Loucy (cell line): ENCODE results near the gene BRD3OS.
"Not testable (repeated sequence)": the region's sequence is repeated elsewhere in the genome, so short reads cannot be mapped to it uniquely, and the experiment has no call there.

ENCODE experiments used
- H2AFZ ChIP-seq: fragments of 200-600 bp; sonication (generic); 2 replicates; pipeline ENCODE4 v1.6.0; 2016; ENCODE audit warnings: antibody characterized with exemption, mild to moderate bottlenecking, low read length, moderate library complexity
- H3F3A ChIP-seq: fragments of 200-600 bp; 2 replicates; pipeline ENCODE4 v1.6.0; 2016; ENCODE audit warnings: antibody characterized with exemption, low read depth, mild to moderate bottlenecking
- H3K27me3 ChIP-seq: fragments of 200-600 bp; sonication (generic); 2 replicates; pipeline ENCODE4 v1.6.1; 2014; ENCODE audit warnings: low read length, mild to moderate bottlenecking; ENCODE audit not compliant: insufficient read depth, poor library complexity, severe bottlenecking
- H3K36me3 ChIP-seq: fragments of 200-600 bp; sonication (generic); 2 replicates; pipeline ENCODE4 v1.6.1; 2016; ENCODE audit warnings: low read length; ENCODE audit not compliant: insufficient read depth
- H3K4me1 ChIP-seq: fragments of 200-600 bp; sonication (generic); 2 replicates; pipeline ENCODE4 v1.5.1; 2014; ENCODE audit warnings: low read length, mild to moderate bottlenecking; ENCODE audit not compliant: insufficient read depth, poor library complexity, severe bottlenecking
- H3K4me2 ChIP-seq: fragments of 200-600 bp; sonication (generic); 2 replicates; pipeline ENCODE4 v1.6.0; 2014; ENCODE audit warnings: antibody characterized with exemption, low read length, low read depth, mild to moderate bottlenecking; ENCODE audit not compliant: poor library complexity, severe bottlenecking
- H3K4me3 ChIP-seq: fragments of 200-600 bp; sonication (generic); 2 replicates; pipeline ENCODE4 v1.5.1; 2014; ENCODE audit warnings: low read length, mild to moderate bottlenecking, mixed read lengths; ENCODE audit not compliant: poor library complexity, severe bottlenecking
- H3K79me2 ChIP-seq: fragments of 200-600 bp; sonication (generic); 2 replicates; pipeline ENCODE4 v1.6.1; 2014; ENCODE audit warnings: low read length; ENCODE audit not compliant: insufficient read depth
- H3K9ac ChIP-seq: fragments of 200-600 bp; sonication (generic); 2 replicates; pipeline ENCODE4 v1.6.0; 2014; ENCODE audit warnings: mild to moderate bottlenecking, low read depth, low read length, moderate library complexity; ENCODE audit not compliant: poor library complexity, severe bottlenecking
- H3K9me2 ChIP-seq: fragments of 200-600 bp; sonication (generic); replicated peaks from 2 replicates; pipeline ENCODE4 v1.6.1; 2016; ENCODE audit warnings: low read depth, low read length, mixed read lengths
- H3K9me3 ChIP-seq: fragments of 200-600 bp; sonication (generic); 2 replicates; pipeline ENCODE4 v1.6.1; 2014; ENCODE audit warnings: mild to moderate bottlenecking, antibody characterized with exemption, low read length, low read depth; ENCODE audit not compliant: insufficient read depth
- H4K20me1 ChIP-seq: fragments of 200-600 bp; sonication (generic); 2 replicates; pipeline ENCODE4 v1.6.0; 2014; ENCODE audit warnings: antibody characterized with exemption, low read length, mild to moderate bottlenecking; ENCODE audit not compliant: insufficient read depth, poor library complexity, severe bottlenecking
- CTCF ChIP-seq: fragments of 200-600 bp; sonication (generic); conservative IDR thresholded peaks from 2 replicates; pipeline ENCODE4 v1.5.1; 2014; ENCODE audit warnings: mild to moderate bottlenecking, antibody characterized with exemption, low read length
- EZH2phosphoT487 ChIP-seq: fragments of 200-600 bp; IDR thresholded peaks from 2 replicates; pipeline ENCODE4 v1.6.1; 2018; ENCODE audit warnings: antibody characterized with exemption, mild to moderate bottlenecking, moderate library complexity, borderline replicate concordance

Gene BRD3OS

GRCh38 chr9:134068744-134069479 is 43.6 kb downstream of the BRD3OS start:
- H3K27me3 ChIP-seq = no peaks in the 10 kb centered on the region

GRCh38 chr9:134069480-134070399 is 44.5 kb downstream of the BRD3OS start:
- Histone ChIP-seq H4K20me1 (peaks cover 23% of the 10 kb centered on the region), H3K4me3 (peak overlapping the region; percentile 81), H3F3A (0 out of 2 replicates have a peak, but pooled peaks cover 2% of the 10 kb centered on the region), H3K4me1 (peaks cover 18% of the 10 kb centered on the region), H2AFZ (peak overlapping the region; percentile 98; the same call in 1 of the 2 replicates), H3K9ac (no peak overlapping the region), H3K79me2 (peaks cover 26% of the 10 kb centered on the region), H3K27me3 (no peaks in the 10 kb centered on the region), H3K9me2 (no peaks in the 10 kb centered on the region), H3K4me2 (peak overlapping the region; percentile 93), H3K9me3 (no peaks in the 10 kb centered on the region), H3K36me3 (no peaks in the 10 kb centered on the region)
- TF ChIP-seq CTCF (no peak), EZH2phosphoT487 (no peak)

More at GRCh38 chr9:134068744-134069479, 43.6 kb downstream of the BRD3OS start:
- TF ChIP-seq CTCF (no peak), EZH2phosphoT487 (no peak)
- Histone ChIP-seq H3K36me3 (no peaks in the 10 kb centered on the region), H3K4me3 (peak overlapping the region; percentile 81), H3K9me3 (no peaks in the 10 kb centered on the region), H3K79me2 (peaks cover 34% of the 10 kb centered on the region), H3K4me2 (peak overlapping the region; percentile 93), H3K4me1 (peaks cover 23% of the 10 kb centered on the region), H2AFZ (peak overlapping the region; percentile 98), H3K9ac (peak overlapping the region; percentile 60), H4K20me1 (peaks cover 31% of the 10 kb centered on the region), H3K9me2 (no peaks in the 10 kb centered on the region), H3F3A (0 out of 2 replicates have a peak, but pooled peaks cover 2% of the 10 kb centered on the region)

- no peaks in the 10 kb centered on the region for H3F3A ChIP-seq
- peaks cover 12% of the 10 kb centered on the region for H3K79me2 ChIP-seq
- no peak for TF ChIP-seq CTCF
- TF ChIP-seq EZH2phosphoT487 = no peak
- no peaks in the 10 kb centered on the region for H3K9me2 ChIP-seq
- H3K9ac ChIP-seq = no peak overlapping the region
- H3K27me3 ChIP-seq = no peaks in the 10 kb centered on the region
- peaks cover 9% of the 10 kb centered on the region for H4K20me1 ChIP-seq
- H3K4me2 ChIP-seq = no peak overlapping the region
- H3K36me3 ChIP-seq = no peaks in the 10 kb centered on the region
- no peaks in the 10 kb centered on the region for H3K9me3 ChIP-seq
- no peak overlapping the region for H3K4me3 ChIP-seq
- H3K4me1 ChIP-seq = peaks cover 9% of the 10 kb centered on the region
- H2AFZ ChIP-seq = no peak overlapping the region
These were observed 45.9 kb downstream of the BRD3OS start for GRCh38 chr9:134071149-134071548.

GRCh38 chr9:134072683-134073082 is 47.4 kb downstream of the BRD3OS start:
- not testable (repeated sequence) for H3K79me2 ChIP-seq, H3K36me3 ChIP-seq, H3K9me2 ChIP-seq, H3F3A ChIP-seq, H3K9me3 ChIP-seq, H4K20me1 ChIP-seq, H3K4me1 ChIP-seq, H2AFZ ChIP-seq, H3K27me3 ChIP-seq, H3K9ac ChIP-seq, H3K4me3 ChIP-seq, H3K4me2 ChIP-seq
